Islet of Langerhans (tissue), 1 donor: ENCODE data around the gene SUCLA2.

Experiments
- FAIRE-seq: peaks from one replicate; lab custom pipeline; 2011; peaks lifted over from hg19 to GRCh38; lab: Jason Lieb, UNC

The SUCLA2 gene

DNA sequence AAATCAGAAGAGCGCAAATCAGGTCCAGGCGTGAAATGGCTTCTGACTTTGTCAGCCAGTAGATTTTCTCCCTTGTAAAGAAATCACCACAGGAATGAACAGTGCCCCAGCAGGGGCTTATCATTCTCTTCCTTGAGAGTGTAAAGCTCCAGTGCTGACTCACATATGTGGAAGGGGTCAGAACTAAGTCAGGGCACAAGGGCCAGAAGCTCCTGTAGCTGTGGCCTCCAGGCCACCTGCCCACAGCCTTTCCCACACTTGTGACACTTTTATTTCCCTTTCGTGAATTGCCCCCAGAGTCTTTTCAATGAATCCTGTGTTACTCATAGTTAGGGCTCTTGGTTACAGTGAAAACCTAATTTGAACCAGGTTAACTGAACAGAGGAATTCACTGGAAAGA is 99.6 kb downstream of the SUCLA2 start:
- FAIRE-seq, result no peak

DNA sequence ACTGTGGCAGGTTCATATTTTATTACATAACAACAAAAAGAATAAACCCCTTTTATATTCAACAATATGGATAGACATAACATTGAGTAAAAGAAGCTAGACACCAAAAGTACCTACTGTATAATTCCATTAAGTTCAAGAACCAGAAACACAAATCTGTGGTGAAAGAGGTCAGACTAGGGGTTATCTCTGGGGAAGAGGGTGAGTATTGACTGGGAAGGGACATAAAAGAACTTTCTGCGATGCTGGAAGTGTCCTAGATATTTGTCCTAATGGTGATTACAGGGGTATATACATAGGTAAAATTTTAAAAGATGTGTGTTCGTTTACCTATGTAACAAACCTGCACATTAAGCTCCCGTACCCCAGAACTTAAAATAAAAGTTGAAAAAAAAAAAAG is 103.0 kb downstream of the SUCLA2 start:
- no peak for FAIRE-seq

DNA sequence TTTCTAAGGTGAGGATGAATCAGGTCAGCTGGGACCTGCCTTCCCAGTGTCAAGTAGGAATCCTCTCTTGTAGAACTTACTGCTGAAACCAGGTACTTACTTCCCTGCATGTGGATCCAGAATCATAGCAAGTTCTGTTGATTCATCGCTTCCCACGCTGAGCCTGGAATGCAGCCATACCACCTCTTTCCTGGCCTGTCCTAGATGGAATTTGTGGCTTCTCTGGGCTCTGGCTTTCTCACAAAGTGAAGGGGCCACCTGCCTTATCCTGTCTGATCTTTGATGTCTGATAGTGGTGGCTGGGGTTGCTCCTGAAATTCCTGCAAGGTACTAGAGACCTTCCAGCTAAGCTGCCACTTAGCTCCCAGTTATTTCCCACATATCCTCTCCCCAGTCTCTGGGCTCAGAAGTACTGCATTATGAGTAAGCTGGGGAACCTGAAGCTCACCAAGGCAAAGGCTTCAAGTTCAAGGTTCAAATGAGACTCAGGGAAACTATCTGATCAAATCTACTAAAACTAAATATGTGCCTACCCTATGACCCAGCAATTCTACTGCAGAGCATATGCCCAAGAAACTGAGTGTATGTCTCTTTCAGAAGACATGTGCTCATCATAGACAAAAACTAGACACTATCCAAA is 103.5 kb downstream of the SUCLA2 start:
- FAIRE-seq, result no peak

DNA sequence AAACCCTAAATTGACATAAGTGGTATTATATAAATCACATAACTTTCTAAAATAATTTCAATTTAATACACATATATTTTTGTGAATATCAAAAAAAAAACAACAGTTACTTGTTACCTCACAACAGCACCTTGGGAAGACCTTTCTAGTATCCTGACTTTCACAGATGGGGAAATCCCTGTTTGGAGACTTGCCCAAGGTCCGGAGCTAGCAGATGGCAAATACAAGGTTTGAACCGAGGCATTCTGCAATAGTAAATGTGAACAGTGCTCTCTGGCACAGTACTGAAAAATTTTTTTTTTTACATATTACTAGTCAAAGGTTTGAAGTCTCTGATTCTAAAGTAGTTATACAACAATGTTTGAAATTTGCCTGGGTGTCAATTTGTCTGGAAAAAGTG is 104.5 kb downstream of the SUCLA2 start:
- no peak for FAIRE-seq

DNA sequence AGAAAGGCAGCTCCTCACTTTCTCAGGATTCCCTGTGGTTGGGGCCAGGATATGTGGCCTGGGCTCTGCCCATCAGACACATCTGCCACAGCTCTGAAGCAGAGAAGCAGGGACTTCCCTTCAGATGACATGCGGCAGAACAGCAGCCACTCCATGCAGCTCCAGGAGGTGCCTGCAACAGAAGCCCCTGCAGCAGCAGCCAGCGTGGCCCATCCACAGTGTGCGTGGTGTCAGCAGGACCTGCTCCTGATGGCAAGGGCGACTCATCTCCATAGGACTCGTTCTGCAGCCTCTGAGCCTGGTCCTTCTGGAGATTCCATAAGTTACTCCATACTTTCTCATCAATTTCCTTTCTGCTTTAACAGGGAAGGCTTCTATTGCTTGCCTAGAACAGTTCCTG is 105.0 kb downstream of the SUCLA2 start:
- FAIRE-seq, result no peak

DNA sequence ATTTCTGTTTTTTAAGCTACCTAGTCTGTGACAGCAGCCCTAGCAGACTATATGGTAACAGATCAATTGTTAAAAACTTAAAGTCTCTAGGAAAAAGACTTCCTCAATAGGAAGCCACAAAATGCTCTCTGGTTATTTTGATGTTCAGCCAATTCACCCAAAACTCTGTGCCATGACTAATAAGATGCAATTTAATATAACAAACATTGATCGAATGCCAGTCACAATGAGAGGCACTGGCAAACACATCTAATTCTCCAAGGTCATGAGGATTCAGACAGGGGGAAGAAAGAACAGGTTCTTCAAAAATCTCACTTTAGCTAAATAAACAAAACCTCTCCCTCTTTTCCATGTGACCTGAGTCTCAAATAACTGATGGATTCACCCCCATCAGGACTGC is 107.5 kb downstream of the SUCLA2 start:
- no peak for FAIRE-seq
